HG02981 (cell line): ENCODE measurements around the gene CRYBG2.
"Not testable (repeated sequence)": the region's sequence is repeated elsewhere in the genome, so short reads cannot be mapped to it uniquely, and the experiment has no call there.

ENCODE experiments used
- ATAC-seq: cut with Tn5 transposase; IDR thresholded peaks from one replicate; pipeline ENCODE4 v1.9.1; 2021; ENCODE audit warnings: mild to moderate bottlenecking, moderate library complexity; ENCODE audit not compliant: unreplicated experiment

CRYBG2 gene

GRCh38 chr1:26351590-26352337 is 2.2 kb downstream of the CRYBG2 start:
- no peak for ATAC-seq

GRCh38 chr1:26350701-26351589 is 3.0 kb downstream of the CRYBG2 start:
- no peak for ATAC-seq

- no peak for ATAC-seq
Observed at GRCh38 chr1:26350343-26350700, 3.6 kb downstream of the CRYBG2 start.

- no peak for ATAC-seq
Observed at GRCh38 chr1:26349877-26350244, 4.1 kb downstream of the CRYBG2 start.

- ATAC-seq: no peak
Observed at GRCh38 chr1:26349188-26349876, 4.6 kb downstream of the CRYBG2 start.

- no peak for ATAC-seq
Observed at GRCh38 chr1:26346274-26347033, 7.5 kb downstream of the CRYBG2 start.

GRCh38 chr1:26345718-26346117 is 8.2 kb downstream of the CRYBG2 start:
- no peak for ATAC-seq

- no peak for ATAC-seq
Observed at GRCh38 chr1:26344147-26344920, 9.6 kb downstream of the CRYBG2 start.

- no peak for ATAC-seq
Observed at GRCh38 chr1:26340047-26340481, 13.9 kb downstream of the CRYBG2 start.

- no peak for ATAC-seq
Observed at GRCh38 chr1:26338670-26339069, 15.3 kb downstream of the CRYBG2 start.

- ATAC-seq: no peak
Observed at GRCh38 chr1:26337625-26338024, 16.3 kb downstream of the CRYBG2 start.

- no peak for ATAC-seq
Observed at GRCh38 chr1:26337206-26337535, 16.8 kb downstream of the CRYBG2 start.

- no peak for ATAC-seq
Observed at GRCh38 chr1:26336477-26337205, 17.3 kb downstream of the CRYBG2 start.

- no peak for ATAC-seq
Observed at GRCh38 chr1:26335774-26336476, 18.0 kb downstream of the CRYBG2 start.

- ATAC-seq: not testable (repeated sequence)
Observed at GRCh38 chr1:26333312-26333711, 20.6 kb downstream of the CRYBG2 start.

- no peak for ATAC-seq
Observed at GRCh38 chr1:26330276-26330675, 23.7 kb downstream of the CRYBG2 start.

GRCh38 chr1:26329380-26329779 is 24.6 kb downstream of the CRYBG2 start:
- ATAC-seq: not testable (repeated sequence)

GRCh38 chr1:26328597-26328996 is 25.3 kb downstream of the CRYBG2 start:
- no peak for ATAC-seq

- ATAC-seq: no peak
Observed at GRCh38 chr1:26327956-26328362, 26.0 kb downstream of the CRYBG2 start.
